Measurements from ENCODE around the gene AP3S1. TPM values are rescaled to one million over a fixed set of nuclear protein-coding genes. Genes with fewer than 3 reads are reported as not detected.

Gene AP3S1
- total RNA-seq, 2 experiments from 2014 or later = 76.0 to 89.5 TPM

GRCh38 chr5:115812372-115812771 is 29.4 kb upstream of the AP3S1 start:
- Histone ChIP-seq H3K9me2 (ENCODE audit: insufficient read depth, low read length) (no peaks in the 10 kb centered on the region), H3K9me3 (ENCODE audit: low read length) (no peaks in the 10 kb centered on the region), H3K27ac (ENCODE audit: low read depth, low read length, poor library complexity, severe bottlenecking) (no peak overlapping the region), H3K4me3 (ENCODE audit: low read depth, low read length, poor library complexity, severe bottlenecking) (no peak overlapping the region), H4K20me1 (ENCODE audit: insufficient read depth, low read length) (no peaks in the 10 kb centered on the region), H2AFZ (ENCODE audit: low read length) (no peak overlapping the region), H3K4me1 (ENCODE audit: insufficient read depth, low read length, poor library complexity, severe bottlenecking) (no peaks in the 10 kb centered on the region), H3K4me2 (ENCODE audit: low read length) (no peak overlapping the region), H3K36me3 (ENCODE audit: insufficient read depth, low read length) (no peaks in the 10 kb centered on the region), H3K79me2 (ENCODE audit: insufficient read depth, low read depth, low read length) (no peaks in the 10 kb centered on the region)
- no TSS peak for BruUV-seq (replicated peaks)
- ChIA-PET POLR2A (interaction anchor here (1.1 kb wide), 1 partner anchor 13 kb away, joined by 3 read pairs; no protein-coding TSS in a partner anchor), CTCF (ENCODE audit: unreplicated experiment) (no interaction called here)
- intact Hi-C loops (cut with micrococcal nuclease; ENCODE audit: unreplicated experiment) = no loop called here
- DNase-seq (ENCODE audit: low spot score) = no peak
- TF ChIP-seq, protein P1, sequence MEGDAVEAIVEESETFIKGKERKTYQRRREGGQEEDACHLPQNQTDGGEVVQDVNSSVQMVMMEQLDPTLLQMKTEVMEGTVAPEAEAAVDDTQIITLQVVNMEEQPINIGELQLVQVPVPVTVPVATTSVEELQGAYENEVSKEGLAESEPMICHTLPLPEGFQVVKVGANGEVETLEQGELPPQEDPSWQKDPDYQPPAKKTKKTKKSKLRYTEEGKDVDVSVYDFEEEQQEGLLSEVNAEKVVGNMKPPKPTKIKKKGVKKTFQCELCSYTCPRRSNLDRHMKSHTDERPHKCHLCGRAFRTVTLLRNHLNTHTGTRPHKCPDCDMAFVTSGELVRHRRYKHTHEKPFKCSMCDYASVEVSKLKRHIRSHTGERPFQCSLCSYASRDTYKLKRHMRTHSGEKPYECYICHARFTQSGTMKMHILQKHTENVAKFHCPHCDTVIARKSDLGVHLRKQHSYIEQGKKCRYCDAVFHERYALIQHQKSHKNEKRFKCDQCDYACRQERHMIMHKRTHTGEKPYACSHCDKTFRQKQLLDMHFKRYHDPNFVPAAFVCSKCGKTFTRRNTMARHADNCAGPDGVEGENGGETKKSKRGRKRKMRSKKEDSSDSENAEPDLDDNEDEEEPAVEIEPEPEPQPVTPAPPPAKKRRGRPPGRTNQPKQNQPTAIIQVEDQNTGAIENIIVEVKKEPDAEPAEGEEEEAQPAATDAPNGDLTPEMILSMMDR (conservative IDR thresholded peaks at IDR 0.05; ENCODE audit: low read length) = no peak
- no peak for TF ChIP-seq EZH2phosphoT487 (IDR thresholded peaks at IDR 0.05; ENCODE audit: borderline replicate concordance, low read depth, low read length)

DNA sequence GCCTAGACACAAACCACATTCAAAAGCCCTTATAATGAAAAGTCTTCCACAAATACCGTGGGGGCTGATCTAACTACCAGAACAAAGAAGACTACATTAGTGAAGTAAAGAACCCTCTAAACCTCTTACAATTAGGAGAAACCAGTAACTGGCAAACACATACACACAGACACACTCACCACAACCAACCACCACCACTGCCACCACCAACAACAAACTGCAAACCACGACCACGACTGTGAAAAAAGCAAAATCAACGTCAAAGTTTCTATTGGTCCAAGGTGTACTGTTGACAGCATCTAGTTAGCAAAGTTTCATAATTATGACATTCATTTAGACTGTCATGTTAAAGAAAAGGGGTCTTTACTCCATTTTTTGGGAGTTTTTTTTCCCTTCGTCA is 28.0 kb upstream of the AP3S1 start:
- H2AFZ ChIP-seq (ENCODE audit: low read length) = no peak overlapping the region
- H3K4me2 ChIP-seq (ENCODE audit: low read length) = no peak overlapping the region
- DNase-seq (ENCODE audit: low spot score) = no peak
- no peaks in the 10 kb centered on the region for H3K79me2 ChIP-seq (ENCODE audit: insufficient read depth, low read depth, low read length)
- no peaks in the 10 kb centered on the region for H4K20me1 ChIP-seq (ENCODE audit: insufficient read depth, low read length)
- no peak overlapping the region for H3K27ac ChIP-seq (ENCODE audit: low read depth, low read length, poor library complexity, severe bottlenecking)
- no peak for TF ChIP-seq EZH2phosphoT487 (IDR thresholded peaks at IDR 0.05; ENCODE audit: borderline replicate concordance, low read depth, low read length)
- TF ChIP-seq, protein P1 (conservative IDR thresholded peaks at IDR 0.05; ENCODE audit: low read length) = no peak
- H3K36me3 ChIP-seq (ENCODE audit: insufficient read depth, low read length) = no peaks in the 10 kb centered on the region
- no TSS peak for BruUV-seq (replicated peaks)
- POLR2A ChIA-PET = interaction anchor here (0.6 kb wide), 2 partner anchors 35 to 1409 kb away, joined by 3 to 5 read pairs; no protein-coding TSS in a partner anchor
- no peak overlapping the region for H3K4me3 ChIP-seq (ENCODE audit: low read depth, low read length, poor library complexity, severe bottlenecking)
- H3K9me2 ChIP-seq (ENCODE audit: insufficient read depth, low read length) = no peaks in the 10 kb centered on the region
- intact Hi-C loops (cut with micrococcal nuclease; ENCODE audit: unreplicated experiment) = no loop called here
- CTCF ChIA-PET (ENCODE audit: unreplicated experiment) = no interaction called here
- no peaks in the 10 kb centered on the region for H3K4me1 ChIP-seq (ENCODE audit: insufficient read depth, low read length, poor library complexity, severe bottlenecking)
- no peaks in the 10 kb centered on the region for H3K9me3 ChIP-seq (ENCODE audit: low read length)

GRCh38 chr5:115815006-115815692 is 26.6 kb upstream of the AP3S1 start:
- peak; percentile 92; the same call in 1 of the 2 replicates for TF ChIP-seq EZH2phosphoT487 (IDR thresholded peaks at IDR 0.05; ENCODE audit: borderline replicate concordance, low read depth, low read length)
- TF ChIP-seq, protein P1 (conservative IDR thresholded peaks at IDR 0.05; ENCODE audit: low read length) = no peak
- no TSS peak for BruUV-seq (replicated peaks)
- H3K9me2 ChIP-seq (ENCODE audit: insufficient read depth, low read length) = no peaks in the 10 kb centered on the region
- no peak overlapping the region for H3K27ac ChIP-seq (ENCODE audit: low read depth, low read length, poor library complexity, severe bottlenecking)
- POLR2A ChIA-PET = interaction anchor here (0.9 kb wide), 1 partner anchor 17 kb away, joined by 4 read pairs; no protein-coding TSS in a partner anchor
- intact Hi-C loops (cut with micrococcal nuclease; ENCODE audit: unreplicated experiment) = no loop called here
- no peak overlapping the region for H2AFZ ChIP-seq (ENCODE audit: low read length)
- CTCF ChIA-PET (ENCODE audit: unreplicated experiment) = no interaction called here
- H3K9me3 ChIP-seq (ENCODE audit: low read length) = no peaks in the 10 kb centered on the region
- no peak for DNase-seq (ENCODE audit: low spot score)
- no peak overlapping the region for H3K4me2 ChIP-seq (ENCODE audit: low read length)
- H3K79me2 ChIP-seq (ENCODE audit: insufficient read depth, low read depth, low read length) = no peaks in the 10 kb centered on the region
- H3K4me1 ChIP-seq (ENCODE audit: insufficient read depth, low read length, poor library complexity, severe bottlenecking) = no peaks in the 10 kb centered on the region
- H4K20me1 ChIP-seq (ENCODE audit: insufficient read depth, low read length) = no peaks in the 10 kb centered on the region
- no peak overlapping the region for H3K4me3 ChIP-seq (ENCODE audit: low read depth, low read length, poor library complexity, severe bottlenecking)
- H3K36me3 ChIP-seq (ENCODE audit: insufficient read depth, low read length) = no peaks in the 10 kb centered on the region

All from OCI-LY7 (cell line).